ENCODE data around the gene ZNF639.
"Not testable (repeated sequence)": the region's sequence is repeated elsewhere in the genome, so short reads cannot be mapped to it uniquely, and the experiment has no call there.

Gene ZNF639

GRCh38 chr3:179299999-179300613 lies 22.7 kb upstream of the ZNF639 start:
- Mint-ChIP-seq H3K36me3 (no peaks in the 10 kb centered on the region), H3K4me1 (no peaks in the 10 kb centered on the region), H3K9me3 (no peaks in the 10 kb centered on the region), H3K4me3 (no peak overlapping the region), H3K27ac (no peak overlapping the region)
- peak; percentile 80 for ATAC-seq
- no peak for DNase-seq (ENCODE audit: low spot score in 2 of 2)

- no peaks in the 10 kb centered on the region for H3K36me3 Mint-ChIP-seq
- no peaks in the 10 kb centered on the region for H3K9me3 Mint-ChIP-seq
- ATAC-seq (no peak), DNase-seq (ENCODE audit: low spot score in 2 of 2) (no peak)
- H3K4me1 Mint-ChIP-seq: no peaks in the 10 kb centered on the region
- H3K4me3 Mint-ChIP-seq: no peak overlapping the region
- H3K27ac Mint-ChIP-seq: no peak overlapping the region
These were observed 21.2 kb upstream of the ZNF639 start for GRCh38 chr3:179301645-179302044.

GRCh38 chr3:179302111-179302510 lies 20.7 kb upstream of the ZNF639 start:
- no peak for ATAC-seq
- H3K4me1 Mint-ChIP-seq: no peaks in the 10 kb centered on the region
- H3K4me3 Mint-ChIP-seq: no peak overlapping the region
- no peak overlapping the region for H3K27ac Mint-ChIP-seq
- DNase-seq (ENCODE audit: low spot score in 2 of 2): no peak
- H3K36me3 Mint-ChIP-seq: no peaks in the 10 kb centered on the region
- H3K9me3 Mint-ChIP-seq: no peaks in the 10 kb centered on the region

- ATAC-seq: peak; percentile 48
- Mint-ChIP-seq H3K36me3 (no peaks in the 10 kb centered on the region), H3K4me3 (no peak overlapping the region), H3K9me3 (no peaks in the 10 kb centered on the region), H3K27ac (no peak overlapping the region), H3K4me1 (no peaks in the 10 kb centered on the region)
- no peak for DNase-seq (ENCODE audit: low spot score in 2 of 2)
These were observed 18.2 kb upstream of the ZNF639 start for GRCh38 chr3:179304605-179305004.

- DNase-seq (ENCODE audit: low spot score in 2 of 2); ATAC-seq; H3K4me3 Mint-ChIP-seq; H3K36me3 Mint-ChIP-seq; H3K9me3 Mint-ChIP-seq; H3K4me1 Mint-ChIP-seq; H3K27ac Mint-ChIP-seq: not testable (repeated sequence)
These were observed 15.5 kb upstream of the ZNF639 start for GRCh38 chr3:179307362-179307761.

- Mint-ChIP-seq H3K9me3 (no peaks in the 10 kb centered on the region), H3K4me3 (no peak overlapping the region), H3K27ac (no peak overlapping the region), H3K4me1 (no peaks in the 10 kb centered on the region), H3K36me3 (no peaks in the 10 kb centered on the region)
- no peak for ATAC-seq
- no peak for DNase-seq (ENCODE audit: low spot score in 2 of 2)
These were observed 14.8 kb upstream of the ZNF639 start for GRCh38 chr3:179308001-179308400.

- ATAC-seq (peak; percentile 47), DNase-seq (ENCODE audit: low spot score in 2 of 2) (no peak)
- H3K4me1 Mint-ChIP-seq: no peaks in the 10 kb centered on the region
- H3K9me3 Mint-ChIP-seq: no peaks in the 10 kb centered on the region
- H3K27ac Mint-ChIP-seq: no peak overlapping the region
- no peak overlapping the region for H3K4me3 Mint-ChIP-seq
- H3K36me3 Mint-ChIP-seq: no peaks in the 10 kb centered on the region
These were observed 13.4 kb upstream of the ZNF639 start for GRCh38 chr3:179309225-179310078.

- ATAC-seq: no peak
- Mint-ChIP-seq H3K36me3 (peaks cover 5% of the 10 kb centered on the region), H3K4me3 (no peak overlapping the region)
These were observed 4.0 kb upstream of the ZNF639 start for GRCh38 chr3:179318876-179319275.

GRCh38 chr3:179321668-179322285 lies 1.1 kb upstream of the ZNF639 start:
- Mint-ChIP-seq H3K27ac (peak overlapping the region; percentile 91), H3K4me3 (peak overlapping the region; percentile 78)
- ATAC-seq: no peak

More at GRCh38 chr3:179318876-179319275, 4.0 kb upstream of the ZNF639 start:
- no peak for DNase-seq (ENCODE audit: low spot score in 2 of 2)
- no peak overlapping the region for H3K27ac Mint-ChIP-seq
- H3K9me3 Mint-ChIP-seq: no peaks in the 10 kb centered on the region
- H3K4me1 Mint-ChIP-seq: peaks cover 23% of the 10 kb centered on the region

GRCh38 chr3:179323197-179324110 lies 623 bp downstream of the ZNF639 start:
- Mint-ChIP-seq H3K36me3 (peaks cover 50% of the 10 kb centered on the region), H3K9me3 (no peaks in the 10 kb centered on the region), H3K4me3 (peak overlapping the region; percentile 78), H3K27ac (peak overlapping the region; percentile 91), H3K4me1 (peaks cover 35% of the 10 kb centered on the region)
- ATAC-seq (peak; percentile 69), DNase-seq (ENCODE audit: low spot score in 2 of 2) (peak; percentile 58 to 84)

More at GRCh38 chr3:179321668-179322285, 1.1 kb upstream of the ZNF639 start:
- DNase-seq (ENCODE audit: low spot score in 2 of 2): no peak
- H3K4me1 Mint-ChIP-seq: peaks cover 35% of the 10 kb centered on the region
- H3K36me3 Mint-ChIP-seq: peaks cover 33% of the 10 kb centered on the region
- H3K9me3 Mint-ChIP-seq: no peaks in the 10 kb centered on the region

GRCh38 chr3:179324270-179324754 lies 1.5 kb downstream of the ZNF639 start:
- Mint-ChIP-seq H3K36me3 (peaks cover 59% of the 10 kb centered on the region), H3K27ac (peak overlapping the region; percentile 91), H3K4me1 (peaks cover 35% of the 10 kb centered on the region), H3K9me3 (no peaks in the 10 kb centered on the region), H3K4me3 (peak overlapping the region; percentile 78)
- DNase-seq (ENCODE audit: low spot score in 2 of 2): no peak
- ATAC-seq: no peak

- DNase-seq (ENCODE audit: low spot score in 2 of 2) (no peak), ATAC-seq (no peak)
- H3K4me1 Mint-ChIP-seq: peaks cover under 1% of the 10 kb centered on the region
- H3K4me3 Mint-ChIP-seq: no peak overlapping the region
- H3K9me3 Mint-ChIP-seq: no peaks in the 10 kb centered on the region
- peaks cover 99% of the 10 kb centered on the region for H3K36me3 Mint-ChIP-seq
- H3K27ac Mint-ChIP-seq: no peak overlapping the region
These were observed 7.6 kb downstream of the ZNF639 start for GRCh38 chr3:179330438-179330837.

- no peaks in the 10 kb centered on the region for H3K4me1 Mint-ChIP-seq
- DNase-seq (ENCODE audit: low spot score in 2 of 2) (no peak), ATAC-seq (no peak)
- H3K36me3 Mint-ChIP-seq: peaks cover 99% of the 10 kb centered on the region
- no peak overlapping the region for H3K27ac Mint-ChIP-seq
- no peak overlapping the region for H3K4me3 Mint-ChIP-seq
- H3K9me3 Mint-ChIP-seq: no peaks in the 10 kb centered on the region
These were observed 9.4 kb downstream of the ZNF639 start for GRCh38 chr3:179332240-179332639.

GRCh38 chr3:179333084-179333483 lies 10.3 kb downstream of the ZNF639 start:
- ATAC-seq (no peak), DNase-seq (ENCODE audit: low spot score in 2 of 2) (no peak)
- H3K9me3 Mint-ChIP-seq: no peaks in the 10 kb centered on the region
- H3K4me1 Mint-ChIP-seq: no peaks in the 10 kb centered on the region
- H3K36me3 Mint-ChIP-seq: peaks cover 95% of the 10 kb centered on the region
- H3K27ac Mint-ChIP-seq: peak overlapping the region; percentile 14
- no peak overlapping the region for H3K4me3 Mint-ChIP-seq

All from stimulated activated effector memory CD8-positive, alpha-beta T cell treated with anti-CD3 and anti-CD28 coated beads, Interleukin-12 subunit alpha, Interleukin-12 subunit beta, amount 100 ng/mL, for 72 hours (primary cell).